Gastroesophageal sphincter (tissue), 3 donors: ENCODE results near the gene FOXO3.

ENCODE experiments used
- EP300 ChIP-seq: sonication (generic); formaldehyde crosslinking; IDR thresholded peaks from one replicate; pipeline ENCODE4 v1.6.1; 2017; ENCODE audit warnings: antibody characterized with exemption, mild to moderate bottlenecking
- POLR2A ChIP-seq, 2 donors: fragments of 450-650 bp; IDR thresholded peaks; one replicate each; pipeline ENCODE4 v1.6.1; 2017; ENCODE audit warnings: antibody characterized with exemption in 2 of 2, mild to moderate bottlenecking in 2 of 2, moderate library complexity in 1 of 2
- POLR2AphosphoS5 ChIP-seq: sonication (generic); formaldehyde crosslinking; IDR thresholded peaks from one replicate; pipeline ENCODE4 v1.6.1; 2017; ENCODE audit warnings: antibody characterized with exemption
- TF ChIP-seq, protein P1 (sequence below), 4 experiments: fragments of 200-600 bp in 2 of 4; fragments of 450-650 bp in 2 of 4; sonication (generic) in 1 of 4; IDR thresholded peaks; one replicate each; pipeline ENCODE4 v1.5.1; 2017 to 2019; ENCODE audit warnings: antibody characterized with exemption in 4 of 4, mild to moderate bottlenecking in 2 of 4, moderate library complexity in 2 of 4

DNA sequence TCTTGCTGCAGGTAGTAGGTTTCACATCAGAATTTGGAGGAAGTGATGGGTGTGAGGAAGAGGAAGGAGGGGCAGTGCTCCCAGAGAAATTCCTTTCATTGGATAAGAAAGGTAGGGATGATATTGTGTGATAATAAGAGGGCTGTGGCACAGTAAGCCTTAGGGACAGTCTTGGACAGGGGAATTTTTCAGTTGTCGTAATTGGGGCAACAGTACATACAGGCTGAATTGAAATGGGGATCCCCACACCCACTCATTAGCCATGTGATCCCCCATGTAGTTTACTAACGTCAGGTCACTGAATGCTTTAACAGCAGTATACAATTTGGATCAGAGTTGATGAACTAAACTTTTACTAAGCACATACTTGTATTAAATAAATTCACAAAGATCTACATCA is 79.4 kb downstream of the FOXO3 start:
- TF ChIP-seq, protein P1, sequence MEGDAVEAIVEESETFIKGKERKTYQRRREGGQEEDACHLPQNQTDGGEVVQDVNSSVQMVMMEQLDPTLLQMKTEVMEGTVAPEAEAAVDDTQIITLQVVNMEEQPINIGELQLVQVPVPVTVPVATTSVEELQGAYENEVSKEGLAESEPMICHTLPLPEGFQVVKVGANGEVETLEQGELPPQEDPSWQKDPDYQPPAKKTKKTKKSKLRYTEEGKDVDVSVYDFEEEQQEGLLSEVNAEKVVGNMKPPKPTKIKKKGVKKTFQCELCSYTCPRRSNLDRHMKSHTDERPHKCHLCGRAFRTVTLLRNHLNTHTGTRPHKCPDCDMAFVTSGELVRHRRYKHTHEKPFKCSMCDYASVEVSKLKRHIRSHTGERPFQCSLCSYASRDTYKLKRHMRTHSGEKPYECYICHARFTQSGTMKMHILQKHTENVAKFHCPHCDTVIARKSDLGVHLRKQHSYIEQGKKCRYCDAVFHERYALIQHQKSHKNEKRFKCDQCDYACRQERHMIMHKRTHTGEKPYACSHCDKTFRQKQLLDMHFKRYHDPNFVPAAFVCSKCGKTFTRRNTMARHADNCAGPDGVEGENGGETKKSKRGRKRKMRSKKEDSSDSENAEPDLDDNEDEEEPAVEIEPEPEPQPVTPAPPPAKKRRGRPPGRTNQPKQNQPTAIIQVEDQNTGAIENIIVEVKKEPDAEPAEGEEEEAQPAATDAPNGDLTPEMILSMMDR (IDR thresholded peaks at IDR 0.05): no peak
- no peak for TF ChIP-seq POLR2A (IDR thresholded peaks at IDR 0.05)
- no peak for TF ChIP-seq EP300
- no peak for TF ChIP-seq POLR2AphosphoS5
